H1 (cell line): ENCODE data around the gene SPRR1B. TPM values are rescaled to one million over a fixed set of nuclear protein-coding genes. Genes with fewer than 3 reads are reported as not detected.

Experiments used
- E2F6 ChIP-seq: IDR thresholded peaks from 2 replicates; pipeline ENCODE4 v1.6.1; 2012; ENCODE audit warnings: inconsistent platforms
- FOSL1 ChIP-seq: IDR thresholded peaks from 2 replicates; pipeline ENCODE4 v1.6.1; 2011; ENCODE audit warnings: mild to moderate bottlenecking, low read depth, low read length, moderate library complexity; ENCODE audit not compliant: insufficient read depth
- polyA plus RNA-seq, 7 experiments: library from polyadenylated mRNA; depleted of rRNA in 3 of 7; stranded (reverse) in 5 of 7; unstranded in 2 of 7; fragments of >200 nt in 5 of 7; fragments of 200-250 nt in 2 of 7; gene quantifications; 1 replicate in 5 of 7; 2 replicates in 1 of 7; 4 replicates in 1 of 7; pipeline versions ENCODE4 v1.2.1 to v1.2.3, GENCODE V29; 2011 to 2013; ENCODE audit warnings: missing spikeins in 2 of 7, mixed read lengths in 2 of 7
- total RNA-seq: library from RNA; stranded (reverse); fragmentation: NEBNext Ultra II Directional; extraction: Animal tissue kit (Norgen Biotek cat#: 25700); gene quantifications from 2 replicates; pipeline ENCODE4 v1.2.1, GENCODE V29; 2021

SPRR1B gene
- total and polyA plus RNA-seq, 2 of the 8 experiments (the other 6 are each of a cell fraction or from before 2014, with no cell fraction given) = 0.23 TPM; not detected in 1

GRCh38 chr1:153028766-153029165, 2.2 kb upstream of the SPRR1B start (continued):
- TF ChIP-seq FOSL1 = no peak
- no peak for TF ChIP-seq E2F6
- TF ChIP-seq, all 59 proteins: peak for 0
